GM21529 (cell line): Measurements from ENCODE around the gene TBC1D22B.
"Not testable (repeated sequence)": the region's sequence is repeated elsewhere in the genome, so short reads cannot be mapped to it uniquely, and the experiment has no call there.

Source experiments
- ATAC-seq: cut with Tn5 transposase; IDR thresholded peaks from one replicate; pipeline ENCODE4 v1.9.1; 2021; ENCODE audit not compliant: unreplicated experiment

The TBC1D22B gene

DNA sequence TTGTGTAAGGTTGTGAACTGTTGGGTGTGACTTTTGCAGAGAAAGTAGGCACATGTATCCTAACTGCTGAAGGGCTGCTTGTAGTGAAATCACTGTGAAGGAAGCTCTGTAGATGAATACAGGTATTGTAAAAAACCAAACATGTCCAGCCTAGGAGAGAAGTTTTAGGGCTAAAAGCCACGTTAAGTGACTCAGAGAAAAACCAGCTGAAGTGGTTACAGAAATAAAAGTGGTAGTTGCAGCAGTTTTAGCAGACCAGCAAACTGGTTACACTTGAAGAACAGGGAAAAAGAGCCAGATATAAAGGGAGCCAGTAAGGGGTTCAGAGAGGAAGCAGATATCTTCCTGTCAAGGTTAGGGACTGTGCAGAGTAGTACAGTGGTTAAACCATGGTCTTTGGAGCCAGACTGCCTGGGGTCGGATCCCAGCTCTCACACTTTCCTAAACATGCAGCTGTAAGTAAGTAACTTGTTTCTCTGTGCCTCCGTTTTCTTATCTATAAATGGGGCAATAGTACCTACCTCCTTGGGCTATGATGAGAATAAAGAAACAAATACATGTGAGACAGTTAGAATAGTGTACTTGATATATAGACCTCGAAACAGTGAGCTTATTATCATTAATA, 62.4 kb downstream of the TBC1D22B start:
- no peak for ATAC-seq

DNA sequence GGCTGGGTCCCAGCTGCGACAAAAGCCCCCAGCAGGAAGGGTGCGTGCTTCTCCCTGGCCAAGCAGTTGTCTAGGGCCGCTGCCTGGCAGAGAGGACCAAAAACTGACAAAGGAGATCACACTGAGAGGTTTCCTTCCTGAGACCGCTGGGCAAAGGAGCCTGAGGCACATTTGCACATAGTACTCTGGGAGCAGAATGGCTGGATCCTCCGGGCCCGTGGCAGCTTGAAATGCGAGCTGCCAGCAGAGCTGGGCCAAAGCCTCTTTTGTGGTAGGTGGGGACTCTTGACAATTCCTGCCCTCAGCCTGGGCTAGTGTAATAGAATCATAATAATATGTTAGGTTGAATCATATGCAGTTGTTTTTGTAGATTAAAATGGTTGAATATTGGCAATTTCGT, 63.1 kb downstream of the TBC1D22B start:
- ATAC-seq: no peak

DNA sequence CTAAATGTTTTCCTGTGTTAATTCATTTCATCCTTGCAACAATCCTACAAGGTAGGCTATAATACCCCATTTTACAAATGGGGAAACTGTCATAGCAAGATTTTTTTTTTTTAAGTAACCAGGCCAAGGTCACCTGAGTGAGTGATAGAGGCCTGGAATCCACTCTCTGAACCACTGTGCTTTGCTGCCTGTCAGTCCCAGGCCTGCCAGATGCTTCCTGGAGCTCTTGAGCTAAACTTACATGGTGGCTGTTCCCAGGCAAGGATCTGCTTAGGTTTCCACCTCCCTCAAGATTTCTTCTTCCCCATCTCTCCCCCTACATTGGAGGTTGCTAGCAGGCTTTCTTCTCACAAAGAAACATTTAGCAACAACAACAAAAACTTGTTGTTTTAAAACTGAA, 63.5 kb downstream of the TBC1D22B start:
- no peak for ATAC-seq

DNA sequence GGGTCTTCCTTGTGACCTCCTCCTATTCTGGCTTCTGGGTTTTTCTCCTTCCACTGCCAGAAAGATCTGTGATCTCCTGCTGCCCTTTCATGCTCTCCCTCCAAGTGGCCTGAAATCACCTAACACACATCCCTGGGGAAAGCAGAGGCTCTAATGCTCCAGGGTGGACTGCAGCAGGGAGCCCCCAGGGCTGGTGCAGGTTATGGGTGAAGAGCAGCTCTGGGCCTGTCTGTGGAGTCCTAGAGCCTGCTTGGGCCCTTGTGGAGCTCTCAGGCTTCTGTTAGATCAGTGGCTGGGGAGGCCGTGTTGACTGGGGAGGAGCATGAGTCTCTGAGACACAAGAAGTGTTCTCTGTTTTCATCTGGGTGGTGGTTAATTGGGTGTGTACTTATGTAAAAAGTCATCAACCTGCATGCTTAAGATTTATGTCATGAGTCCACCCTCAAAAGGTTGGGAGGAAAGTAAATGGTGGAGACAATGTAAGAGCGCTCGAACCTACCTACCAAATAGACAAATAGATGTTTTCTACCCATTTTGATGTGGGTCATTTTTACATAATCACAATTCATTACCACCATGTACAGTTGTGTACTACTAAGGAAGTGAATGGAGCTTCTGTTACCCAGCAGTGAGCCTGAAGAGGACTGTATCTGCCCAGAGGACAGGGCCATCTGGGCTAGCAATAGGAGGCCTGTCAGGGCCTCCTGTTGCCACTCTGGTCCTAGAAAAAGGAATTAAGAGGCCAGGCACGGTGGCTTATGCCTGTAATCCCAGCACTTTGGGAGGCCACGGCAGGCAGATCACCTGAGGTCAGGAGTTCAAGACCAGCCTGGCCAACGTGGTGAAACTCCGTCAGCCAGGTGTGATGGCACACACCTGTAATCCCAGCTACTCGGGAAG, 64.2 kb downstream of the TBC1D22B start:
- ATAC-seq: no peak

DNA sequence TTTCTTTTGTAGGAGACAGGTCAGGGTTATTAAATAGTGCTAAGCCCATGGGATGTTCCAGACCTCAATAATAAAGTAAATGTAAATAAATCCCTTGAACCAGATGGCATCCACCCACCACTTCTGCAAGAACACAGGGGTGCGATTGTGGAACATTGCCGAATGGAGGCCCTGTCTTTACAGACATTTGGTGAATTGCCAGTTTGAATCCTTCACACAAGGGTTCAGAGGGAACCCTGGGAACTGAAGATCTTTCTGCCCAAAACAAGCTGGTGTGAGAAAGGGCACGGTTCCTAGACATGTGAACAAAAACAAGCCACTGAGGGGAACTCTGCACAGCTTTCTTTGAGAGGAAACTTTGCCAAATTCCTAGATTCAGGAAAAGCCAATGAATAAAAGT, 66.0 kb downstream of the TBC1D22B start:
- ATAC-seq: no peak

DNA sequence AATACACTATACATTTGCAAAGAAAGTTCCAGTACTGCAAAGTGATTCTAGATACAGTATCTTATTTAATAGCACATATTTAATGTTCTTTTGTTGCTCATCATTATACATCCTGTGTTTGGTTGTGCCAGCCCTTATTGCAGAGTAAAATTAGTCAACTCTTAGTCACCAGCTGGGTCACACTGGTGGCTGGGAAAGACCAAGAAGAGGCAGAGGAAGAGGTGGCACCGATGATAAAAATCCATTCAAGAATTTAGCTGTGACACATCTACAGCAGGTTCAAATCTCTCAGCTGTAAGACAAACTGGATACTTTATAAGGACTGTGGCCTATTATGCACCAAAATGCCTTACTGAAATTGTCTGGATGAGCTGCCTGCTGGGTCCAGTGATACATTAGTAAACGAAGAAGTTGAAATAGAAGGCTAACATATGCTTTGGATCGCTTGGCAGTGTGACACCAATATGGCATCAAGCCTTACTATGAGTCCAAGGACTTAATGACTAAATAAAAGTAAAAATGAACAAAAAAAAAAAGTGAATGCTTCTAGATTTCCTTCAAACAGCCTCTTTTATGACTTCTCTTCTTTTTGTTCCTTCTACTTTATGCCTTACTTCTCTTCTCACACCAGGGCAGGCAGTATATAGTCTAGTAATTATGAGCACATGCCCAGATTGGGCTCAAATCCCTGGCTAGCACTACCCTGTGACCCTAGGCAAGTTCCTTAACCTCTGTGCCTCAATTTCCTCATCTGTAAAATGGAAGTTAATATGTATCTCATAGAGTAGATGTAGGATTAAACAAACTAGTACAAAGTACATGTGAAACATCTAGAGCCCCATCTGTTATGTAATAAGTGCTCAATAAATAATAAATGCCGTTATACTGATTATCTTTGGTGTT, 66.8 kb downstream of the TBC1D22B start:
- no peak for ATAC-seq

DNA sequence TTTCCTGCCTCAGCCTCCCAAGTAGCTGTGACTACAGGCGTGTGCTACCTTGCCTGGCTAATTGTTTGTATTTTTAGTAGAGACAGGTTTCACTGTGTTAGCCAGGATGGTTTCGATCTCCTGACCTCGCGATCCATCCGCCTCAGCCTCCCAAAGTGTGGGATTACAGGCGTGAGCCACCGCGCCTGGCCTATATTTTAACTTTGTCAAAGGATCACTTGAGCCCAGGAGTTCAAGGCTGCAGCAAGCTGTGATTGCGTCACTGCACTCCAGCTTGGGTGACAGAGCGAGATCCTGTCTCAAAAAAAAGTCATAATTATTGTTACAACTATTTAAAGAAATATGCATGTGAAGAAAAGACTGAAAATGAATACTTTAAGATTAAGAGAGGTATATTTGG, 72.8 kb downstream of the TBC1D22B start:
- not testable (repeated sequence) for ATAC-seq

DNA sequence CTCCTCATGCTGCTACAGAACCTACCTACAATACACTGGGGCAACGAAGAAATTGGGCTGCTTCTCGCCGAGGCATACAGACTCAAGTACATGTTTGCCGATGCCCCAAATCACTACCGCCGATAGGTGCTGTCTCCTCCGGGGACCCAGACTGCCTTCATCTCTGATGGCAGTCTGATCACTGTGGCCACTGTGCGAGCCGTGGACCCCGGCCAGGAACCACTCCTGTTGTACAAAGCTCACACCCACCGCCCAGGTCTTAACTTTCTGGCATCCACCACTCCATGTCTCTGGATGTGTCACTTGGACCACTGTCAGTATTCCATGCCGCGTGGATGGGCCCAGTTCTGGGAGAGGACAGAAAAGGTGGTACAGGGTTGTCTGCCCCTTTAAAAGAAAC, 73.5 kb downstream of the TBC1D22B start:
- ATAC-seq: no peak

DNA sequence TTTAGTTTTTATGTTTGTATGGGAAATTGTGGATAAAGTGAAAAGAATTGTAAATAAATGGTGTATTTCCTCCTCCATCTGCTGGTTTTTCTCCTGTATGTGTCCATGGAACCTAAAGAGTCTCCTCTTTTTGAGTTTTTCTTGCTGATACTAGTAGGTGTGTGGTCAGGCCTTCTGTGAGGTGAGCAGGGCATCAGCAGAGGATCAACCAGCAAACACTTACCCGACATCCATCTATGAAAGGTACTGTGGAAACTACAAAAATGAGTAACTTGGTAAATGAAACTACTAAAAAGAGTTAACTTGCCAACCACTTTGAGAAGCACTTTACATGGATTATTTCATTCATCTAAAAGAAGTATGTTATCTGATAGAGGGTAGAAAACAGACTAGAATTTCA, 75.3 kb downstream of the TBC1D22B start:
- no peak for ATAC-seq

DNA sequence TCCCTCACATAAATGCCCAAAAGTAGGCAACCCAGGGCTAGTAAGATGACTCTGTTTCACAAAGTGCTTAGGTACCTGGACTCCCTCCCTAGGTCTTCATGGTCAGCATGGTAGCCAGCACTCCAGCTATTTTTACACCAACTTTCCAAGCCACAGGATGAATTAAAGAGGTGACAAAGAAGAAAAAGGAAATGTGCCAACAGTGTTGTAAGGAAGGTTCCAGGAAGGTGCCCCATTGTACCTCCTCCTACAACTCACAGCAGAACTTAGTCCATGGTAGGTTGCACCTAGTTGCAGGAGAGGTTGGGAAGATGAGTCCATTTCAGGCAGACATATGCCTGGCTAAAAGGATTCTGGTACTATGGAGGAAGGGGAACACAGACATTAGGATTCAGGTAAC, 76.5 kb downstream of the TBC1D22B start:
- ATAC-seq: no peak

DNA sequence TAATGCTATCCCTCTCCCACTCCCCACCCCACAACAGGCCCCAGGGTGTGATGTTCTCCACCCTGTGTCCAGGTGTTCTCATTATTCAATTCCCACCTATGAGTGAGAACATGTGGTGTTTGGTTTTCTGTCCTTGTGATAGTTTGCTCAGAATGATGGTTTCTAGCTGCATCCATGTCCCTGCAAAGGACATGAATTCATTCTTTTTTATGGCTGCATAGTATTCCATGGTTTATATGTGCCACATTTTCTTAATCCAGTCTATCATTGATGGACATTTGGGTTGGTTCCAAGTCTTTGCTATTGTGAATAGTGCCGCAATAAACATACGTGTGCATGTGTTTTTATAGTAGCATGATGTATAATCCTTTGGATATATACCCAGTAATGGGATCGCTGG, 80.7 kb downstream of the TBC1D22B start:
- not testable (repeated sequence) for ATAC-seq

DNA sequence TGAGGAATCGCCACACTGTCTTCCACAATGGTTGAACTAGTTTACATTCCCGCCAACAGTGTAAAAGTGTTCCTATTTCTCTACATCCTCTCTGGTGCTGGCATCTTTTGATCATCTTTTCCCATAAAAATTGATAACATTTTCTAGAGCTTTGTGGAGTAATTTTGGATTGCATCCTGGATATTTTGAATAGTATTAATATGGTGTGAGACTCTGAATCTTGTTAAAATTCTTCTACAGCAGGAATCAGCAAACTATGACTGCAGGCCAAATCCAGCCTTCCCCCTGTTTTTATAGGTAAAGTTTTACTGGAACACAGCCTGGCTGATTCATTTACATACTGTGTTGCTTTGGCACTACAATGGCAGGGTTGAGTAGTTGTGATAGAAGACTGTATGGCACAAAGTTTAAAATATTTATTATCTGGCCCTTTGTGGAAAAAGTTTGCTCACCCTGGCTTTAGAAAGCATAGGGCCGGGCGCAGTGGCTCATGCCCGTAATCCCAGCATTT, 81.2 kb downstream of the TBC1D22B start:
- no peak for ATAC-seq

DNA sequence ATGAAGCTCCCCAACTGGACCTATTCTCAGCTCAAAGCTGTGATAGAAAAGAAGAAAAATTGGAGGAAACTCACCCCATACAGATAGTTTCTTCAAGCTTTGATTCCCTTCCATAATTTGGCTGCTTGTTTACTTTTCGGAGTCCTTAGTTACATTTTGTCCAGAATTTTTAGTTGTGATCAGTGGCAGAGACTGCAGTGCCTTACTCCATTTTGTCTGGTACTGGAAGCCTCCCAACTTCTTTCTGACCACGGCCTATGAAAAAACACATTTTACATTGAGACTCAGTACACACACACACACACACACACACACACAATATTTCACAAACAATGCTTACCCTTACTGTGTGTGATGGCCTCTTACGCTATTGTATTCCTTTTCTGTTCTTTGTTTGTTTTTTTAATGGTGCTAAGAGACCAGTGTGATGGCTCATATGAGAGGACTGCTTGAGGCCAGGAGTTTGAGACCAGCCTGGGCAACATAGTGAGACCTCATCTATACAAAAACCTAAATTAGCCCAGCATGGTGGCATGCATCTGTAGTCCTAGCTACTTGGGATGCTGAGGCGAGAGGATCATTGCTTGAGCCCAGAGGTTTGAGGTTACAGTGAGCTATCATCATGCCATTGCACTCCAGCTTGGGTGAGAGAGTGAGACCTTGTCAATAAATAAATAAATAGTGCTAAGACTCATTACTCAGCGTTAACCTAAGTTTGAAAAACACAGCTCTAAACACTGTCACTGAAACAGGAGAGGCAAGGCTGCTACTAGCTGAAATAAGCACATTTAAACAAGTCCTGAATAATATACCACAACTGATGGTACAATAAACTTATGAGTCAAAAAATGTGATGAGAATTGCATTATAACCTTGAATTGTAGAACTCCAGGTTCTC, 82.4 kb downstream of the TBC1D22B start:
- ATAC-seq: no peak

DNA sequence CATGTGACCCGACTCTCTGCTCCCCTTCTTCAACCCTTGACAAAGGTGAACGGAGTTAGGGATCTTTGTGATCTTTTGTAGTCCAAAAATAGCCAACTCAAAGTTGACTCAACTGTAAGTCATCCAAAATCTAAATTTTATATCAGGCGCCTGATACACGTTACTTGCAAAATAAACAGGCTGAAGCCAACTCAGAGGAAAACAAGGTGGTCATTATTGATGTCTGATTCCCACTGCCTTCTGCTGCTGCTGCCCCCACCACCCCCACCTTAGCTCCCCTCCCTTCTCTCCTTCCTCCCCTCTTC, 83.0 kb downstream of the TBC1D22B start:
- ATAC-seq: no peak

DNA sequence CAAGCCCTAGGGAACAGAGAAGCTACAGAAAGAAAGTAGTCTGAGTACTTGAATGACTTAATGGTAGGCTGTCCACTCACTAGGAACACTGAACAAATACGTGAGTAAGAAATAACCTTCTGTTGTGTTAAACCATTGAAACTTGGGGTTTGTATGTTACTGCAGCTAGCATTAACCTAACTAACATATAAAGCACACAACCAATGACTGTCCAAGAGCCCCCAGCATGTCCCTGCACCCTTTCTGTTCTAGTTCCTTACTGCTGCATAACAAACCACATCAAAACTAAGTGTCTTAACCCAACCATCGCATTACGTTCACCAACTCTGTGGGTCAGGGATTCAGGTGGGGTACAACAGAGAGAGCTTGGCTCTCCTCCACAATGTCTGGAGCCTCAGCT, 85.7 kb downstream of the TBC1D22B start:
- ATAC-seq: no peak

DNA sequence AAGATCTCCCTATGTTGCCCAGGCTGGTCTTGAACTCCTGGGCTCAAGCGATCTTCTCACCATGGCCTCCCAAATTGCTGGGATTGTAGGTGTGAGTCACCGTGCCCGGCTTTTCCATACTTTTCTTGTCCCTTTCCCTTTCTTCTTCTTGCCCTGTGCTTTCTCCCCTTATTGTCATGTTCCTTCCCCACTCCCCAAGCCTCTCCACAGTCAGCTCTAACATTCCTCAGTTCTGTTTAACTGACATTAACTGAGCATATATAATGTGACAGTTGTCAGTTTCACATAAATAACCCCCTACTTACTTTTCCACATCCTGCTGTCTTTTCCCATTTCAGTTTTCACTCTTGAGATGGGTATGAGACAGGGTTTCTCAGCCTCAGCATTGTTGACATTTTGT, 86.7 kb downstream of the TBC1D22B start:
- no peak for ATAC-seq

DNA sequence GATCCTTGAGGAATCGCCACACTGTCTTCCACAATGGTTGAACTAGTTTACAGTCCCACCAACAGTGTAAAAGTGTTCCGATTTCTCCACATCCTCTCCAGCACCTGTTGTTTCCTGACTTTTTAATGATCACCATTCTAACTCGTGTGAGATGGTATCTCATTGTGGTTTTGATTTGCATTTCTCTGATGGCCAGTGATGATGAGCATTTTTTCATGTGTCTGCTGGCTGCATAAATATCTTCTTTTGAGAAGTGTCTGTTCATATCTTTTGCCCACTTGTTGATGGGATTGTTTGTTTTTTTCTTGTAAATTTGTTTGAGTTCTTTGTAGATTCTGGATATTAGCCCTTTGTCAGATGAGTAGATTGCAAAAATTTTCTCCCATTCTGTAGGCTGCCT, 88.2 kb downstream of the TBC1D22B start:
- not testable (repeated sequence) for ATAC-seq

DNA sequence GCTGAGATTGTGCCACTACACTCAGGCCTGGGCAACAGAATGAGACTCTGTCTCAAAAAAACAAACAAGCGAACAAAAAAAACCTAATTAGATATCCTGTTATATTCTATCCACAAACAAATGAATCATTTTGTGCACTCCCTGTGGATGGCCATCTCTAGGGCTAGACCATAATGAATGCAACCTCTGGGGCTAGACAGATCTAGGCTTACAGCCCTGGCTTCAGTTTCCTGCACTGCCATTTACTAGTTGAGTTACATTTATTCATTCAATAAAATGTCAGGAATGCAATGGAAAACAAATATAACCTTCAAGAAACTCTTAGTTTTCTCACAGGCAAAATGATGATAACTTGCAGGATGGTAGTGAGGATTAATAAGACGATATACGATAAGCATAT, 89.6 kb downstream of the TBC1D22B start:
- no peak for ATAC-seq

DNA sequence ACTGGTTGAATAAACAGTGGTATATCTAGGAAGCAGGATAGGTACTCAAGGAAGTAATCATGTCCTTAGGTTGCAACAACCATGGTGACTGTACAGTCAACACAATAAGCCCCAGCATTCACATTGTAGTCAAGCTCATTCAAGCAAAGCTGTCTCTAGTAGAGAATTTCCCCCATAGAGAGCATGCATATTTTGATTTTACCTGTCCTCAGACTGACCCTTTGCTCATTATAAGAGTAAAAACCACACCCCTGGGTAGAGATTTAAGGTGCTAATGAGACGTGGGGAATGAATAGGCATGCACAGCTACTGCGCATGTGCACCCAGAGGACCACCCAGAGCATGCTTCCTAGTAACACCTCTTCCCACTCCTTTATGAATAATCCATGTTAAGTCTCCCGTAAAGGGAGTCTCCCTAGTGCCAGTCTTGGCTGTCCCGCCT, 90.1 kb downstream of the TBC1D22B start:
- ATAC-seq: no peak

DNA sequence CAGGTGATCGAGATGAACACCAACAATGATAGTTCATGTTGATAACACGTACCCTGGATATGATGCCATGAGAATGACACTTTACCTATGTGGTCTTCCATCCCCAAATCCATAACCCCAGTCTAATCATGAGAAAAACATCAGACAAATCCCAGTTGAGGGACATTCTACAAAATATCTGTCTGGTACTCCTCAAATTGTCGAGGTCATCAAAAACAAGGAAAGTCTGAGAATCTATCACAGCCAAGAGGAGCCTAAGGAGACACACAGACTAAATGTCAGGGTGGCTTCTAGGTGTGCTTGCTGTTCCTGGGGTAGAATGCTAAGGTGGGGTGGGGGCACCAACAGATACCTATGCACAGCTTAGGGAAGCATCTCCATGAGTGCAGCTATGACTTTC, 93.5 kb downstream of the TBC1D22B start:
- no peak for ATAC-seq
